Stimulated activated CD8-positive, alpha-beta memory T cell treated with anti-CD3 and anti-CD28 coated beads, Interleukin-15, amount 100 ng/mL, for 1 hour (primary cell): ENCODE data around the gene STOML1.
"Not testable (repeated sequence)": the region's sequence is repeated elsewhere in the genome, so short reads cannot be mapped to it uniquely, and the experiment has no call there.

ENCODE experiments used
- DNase-seq: peaks from one replicate; pipeline ENCODE4 v3.0.0-alpha.2; 2020; ENCODE audit warnings: low read depth

Gene STOML1

GRCh38 chr15:73986776-73987056 is 5.4 kb downstream of the STOML1 start:
- DNase-seq = no peak

- no peak for DNase-seq
Measured at GRCh38 chr15:73986055-73986775, 5.9 kb downstream of the STOML1 start.

GRCh38 chr15:73985101-73985873 is 6.8 kb downstream of the STOML1 start:
- no peak for DNase-seq

GRCh38 chr15:73984208-73984979 is 7.7 kb downstream of the STOML1 start:
- DNase-seq = no peak

- DNase-seq = no peak
Measured at GRCh38 chr15:73983773-73984172, 8.3 kb downstream of the STOML1 start.

GRCh38 chr15:73983211-73983727 is 8.8 kb downstream of the STOML1 start:
- no peak for DNase-seq

- no peak for DNase-seq
Measured at GRCh38 chr15:73982222-73982962, 9.7 kb downstream of the STOML1 start.

- no peak for DNase-seq
Measured at GRCh38 chr15:73981761-73982221, 10.3 kb downstream of the STOML1 start.

- DNase-seq = no peak
Measured at GRCh38 chr15:73979636-73980035, 12.5 kb downstream of the STOML1 start.

- DNase-seq = no peak
Measured at GRCh38 chr15:73978896-73979295, 13.2 kb downstream of the STOML1 start.

GRCh38 chr15:73975440-73976125 is 16.5 kb downstream of the STOML1 start:
- not testable (repeated sequence) for DNase-seq

GRCh38 chr15:73973683-73974200 is 18.4 kb downstream of the STOML1 start:
- DNase-seq = not testable (repeated sequence)

GRCh38 chr15:73972984-73973682 is 19.0 kb downstream of the STOML1 start:
- DNase-seq = peak; percentile 54

GRCh38 chr15:73969151-73969759 is 22.8 kb downstream of the STOML1 start:
- no peak for DNase-seq

- DNase-seq = no peak
Measured at GRCh38 chr15:73968461-73968860, 23.6 kb downstream of the STOML1 start.

- DNase-seq = no peak
Measured at GRCh38 chr15:73965758-73966113, 26.4 kb downstream of the STOML1 start.

- no peak for DNase-seq
Measured at GRCh38 chr15:73965094-73965757, 26.9 kb downstream of the STOML1 start.

GRCh38 chr15:73964736-73965093 is 27.4 kb downstream of the STOML1 start:
- DNase-seq = peak; percentile 84

- DNase-seq = no peak
Measured at GRCh38 chr15:73962433-73962832, 29.7 kb downstream of the STOML1 start.
